HepG2 (cell line): ENCODE results near the gene KCNK15. TPM values are rescaled to one million over a fixed set of nuclear protein-coding genes. Genes with fewer than 3 reads are reported as not detected.
A peak's percentile ranks its signal among the peaks of the same experiment; 100 is the strongest.

ENCODE experiments used
- CEBPG ChIP-seq: IDR thresholded peaks from 2 replicates; pipeline ENCODE4 v1.6.1; 2016
- FOXP1 ChIP-seq, 2 experiments: fragments of 450-650 bp in 1 of 2; IDR thresholded peaks; 2 replicates each; pipeline ENCODE4 v1.6.1; 2017 to 2018; ENCODE audit warnings: antibody characterized with exemption in 1 of 2
- KDM5B ChIP-seq: sonication (generic); formaldehyde crosslinking; IDR thresholded peaks from 2 replicates; pipeline ENCODE4 v1.4.0; 2020; ENCODE audit warnings: missing genetic modification reagents, mild to moderate bottlenecking, borderline replicate concordance
- MED1 ChIP-seq: sonication (generic); formaldehyde crosslinking; IDR thresholded peaks from 2 replicates; pipeline ENCODE4 v1.4.0; 2020; ENCODE audit warnings: missing genetic modification reagents
- NFAT5 ChIP-seq: sonication (generic); formaldehyde crosslinking; IDR thresholded peaks from 2 replicates; pipeline ENCODE4 v1.4.0; 2020; ENCODE audit warnings: missing genetic modification reagents
- NFIC ChIP-seq: IDR thresholded peaks from 2 replicates; pipeline ENCODE4 v1.6.1; 2012; ENCODE audit warnings: mild to moderate bottlenecking, low read length, inconsistent platforms
- POLR2G ChIP-seq: fragments of 200-400 bp; formaldehyde crosslinking; IDR thresholded peaks from 2 replicates; pipeline ENCODE4 v1.6.1; 2018; ENCODE audit warnings: mild to moderate bottlenecking, low read depth, low read length, moderate library complexity
- RBAK ChIP-seq: sonication (generic); formaldehyde crosslinking; IDR thresholded peaks from 2 replicates; pipeline ENCODE4 v1.5.1; 2020; ENCODE audit warnings: mild to moderate bottlenecking, missing genetic modification reagents
- SALL1 ChIP-seq: sonication (generic); formaldehyde crosslinking; IDR thresholded peaks from 2 replicates; pipeline ENCODE4 v1.8.0; 2022; ENCODE audit warnings: mild to moderate bottlenecking, missing genetic modification reagents
- SIX1 ChIP-seq: sonication (generic); formaldehyde crosslinking; IDR thresholded peaks from 2 replicates; pipeline ENCODE4 v1.4.0; 2020; ENCODE audit warnings: missing genetic modification reagents, borderline replicate concordance
- SMAD9 ChIP-seq: sonication (generic); formaldehyde crosslinking; IDR thresholded peaks from 2 replicates; pipeline ENCODE4 v1.5.1; 2020; ENCODE audit warnings: mild to moderate bottlenecking, missing genetic modification reagents
- SMYD3 ChIP-seq: sonication (generic); formaldehyde crosslinking; IDR thresholded peaks from 2 replicates; pipeline ENCODE4 v1.8.1; 2023; ENCODE audit warnings: mild to moderate bottlenecking, missing genetic modification reagents
- TARDBP ChIP-seq: sonication (generic); formaldehyde crosslinking; IDR thresholded peaks from 2 replicates; pipeline ENCODE4 v1.8.0; 2022; ENCODE audit warnings: mild to moderate bottlenecking, missing genetic modification reagents
- TFDP2 ChIP-seq: sonication (generic); formaldehyde crosslinking; IDR thresholded peaks from 2 replicates; pipeline ENCODE4 v1.4.0; 2020; ENCODE audit warnings: missing genetic modification reagents
- ZBTB20 ChIP-seq: sonication (generic); formaldehyde crosslinking; IDR thresholded peaks from 2 replicates; pipeline ENCODE4 v1.8.1; 2023; ENCODE audit warnings: missing genetic modification reagents, low read depth, mild to moderate bottlenecking, borderline replicate concordance
- ZFP37 ChIP-seq: sonication (generic); formaldehyde crosslinking; IDR thresholded peaks from 2 replicates; pipeline ENCODE4 v1.4.0; 2020; ENCODE audit warnings: missing genetic modification reagents, borderline replicate concordance
- ZMAT3 ChIP-seq: sonication (generic); formaldehyde crosslinking; conservative IDR thresholded peaks from 2 replicates; pipeline ENCODE4 v1.7.0; 2021; ENCODE audit warnings: missing genetic modification reagents
- ZNF281 ChIP-seq: sonication (generic); formaldehyde crosslinking; IDR thresholded peaks from 2 replicates; pipeline ENCODE4 v1.4.0; 2020; ENCODE audit warnings: missing genetic modification reagents, borderline replicate concordance
- ZNF33B ChIP-seq: sonication (generic); formaldehyde crosslinking; IDR thresholded peaks from 2 replicates; pipeline ENCODE4 v1.5.1; 2020; ENCODE audit warnings: mild to moderate bottlenecking, missing genetic modification reagents
- ZNF44 ChIP-seq: sonication (generic); formaldehyde crosslinking; IDR thresholded peaks from 2 replicates; pipeline ENCODE4 v1.5.1; 2020; ENCODE audit warnings: mild to moderate bottlenecking, missing genetic modification reagents
- ZNF558 ChIP-seq: sonication (generic); formaldehyde crosslinking; IDR thresholded peaks from 2 replicates; pipeline ENCODE4 v1.9.0; 2022; ENCODE audit warnings: mild to moderate bottlenecking, missing genetic modification reagents, borderline replicate concordance
- ZNF629 ChIP-seq: sonication (generic); formaldehyde crosslinking; conservative IDR thresholded peaks from 2 replicates; pipeline ENCODE4 v1.5.0; 2020; ENCODE audit warnings: missing genetic modification reagents
- polyA plus RNA-seq, 8 experiments: library from polyadenylated mRNA; depleted of rRNA in 3 of 8; stranded (reverse) in 7 of 8; unstranded in 1 of 8; fragments of >200 nt; fragmentation: Illumina TruSeq in 4 of 8; extraction: Trizol in 4 of 8; gene quantifications; 2 replicates each; pipeline versions ENCODE4 v1.2.1 to v1.2.3, GENCODE V29; 2011 to 2016; ENCODE audit warnings: low read depth in 4 of 8, missing spikeins in 1 of 8, mixed read lengths in 1 of 8; ENCODE audit not compliant: insufficient read depth in 1 of 8
- total RNA-seq, 5 experiments: library from RNA; depleted of rRNA; stranded (reverse); fragments of >200 nt; fragmentation: Illumina TruSeq; extraction: Trizol; gene quantifications; 2 replicates each; pipeline ENCODE4 v1.2.3, GENCODE V29; 2016; ENCODE audit warnings: low read depth in 1 of 5

KCNK15 gene
- total and polyA plus RNA-seq, 2 of the 13 experiments (the other 11 are each of a cell fraction or from before 2014, with no cell fraction given) = 0.03 TPM; not detected in 1

GRCh38 chr20:44776980-44777379 lies 31.3 kb downstream of the KCNK15 start (continued):
- TF ChIP-seq SALL1 = peak; percentile 38; the same call in 1 of the 2 replicates
- no peak for TF ChIP-seq NFIC
- TF ChIP-seq ZMAT3 (CRISPR knock-in tag) = 0 out of 2 replicates have a peak, but pooled peaks have one; percentile 50
- peak; percentile 66; the same call in 1 of the 2 replicates for TF ChIP-seq ZNF558
- TF ChIP-seq POLR2G = no peak
- no peak for TF ChIP-seq CEBPG (CRISPR knock-in tag)
- peak; percentile 58; the same call in 1 of the 2 replicates for TF ChIP-seq NFAT5 (CRISPR knock-in tag)
- TF ChIP-seq ZBTB20 = no peak
- no peak; the same call in 1 of the 2 replicates for TF ChIP-seq ZFP37 (CRISPR knock-in tag)
- TF ChIP-seq SIX1 (CRISPR knock-in tag) = no peak
- TF ChIP-seq TARDBP (CRISPR knock-in tag) = 0 out of 2 replicates have a peak, but pooled peaks have one; percentile 10
- TF ChIP-seq TFDP2 (CRISPR knock-in tag) = no peak
- no peak for TF ChIP-seq ZNF44 (CRISPR knock-in tag)
- no peak for TF ChIP-seq SMYD3 (CRISPR knock-in tag)
- no peak for TF ChIP-seq KDM5B (CRISPR knock-in tag)
- no peak for TF ChIP-seq ZNF33B
- no peak for TF ChIP-seq SMAD9 (CRISPR knock-in tag)
- 0 out of 2 replicates have a peak, but pooled peaks have one; percentile 29 for TF ChIP-seq MED1 (CRISPR knock-in tag)
- peak; percentile 67; the same call in 1 of the 2 replicates for TF ChIP-seq ZNF281 (CRISPR knock-in tag)
- no peak for TF ChIP-seq FOXP1 (IDR thresholded peaks at IDR 0.05)
- TF ChIP-seq FOXP1 (CRISPR knock-in tag; IDR thresholded peaks at IDR 0.05) = 0 out of 2 replicates have a peak, but pooled peaks have one; percentile 42
- no peak for TF ChIP-seq ZNF629 (CRISPR knock-in tag)
- no peak for TF ChIP-seq RBAK (CRISPR knock-in tag)
